Upper lobe of left lung (tissue), 6 donors: ENCODE measurements around the gene AQP2. TPM values are rescaled to one million over a fixed set of nuclear protein-coding genes. Genes with fewer than 3 reads are reported as not detected.

Source experiments
- ATAC-seq, 2 donors: fragments of 200-7000 bp; cut with Tn5 transposase; one replicate each; pipeline ENCODE4 v1.9.1; 2022; ENCODE audit warnings: mild to moderate bottlenecking in 2 of 2, moderate library complexity in 2 of 2; ENCODE audit not compliant: low FRiP score in 2 of 2
- DNase-seq, 2 donors: peaks; one replicate each; pipeline ENCODE4 v3.0.0-alpha.2; 2019 to 2020
- H3K27ac ChIP-seq, 4 donors: fragments of 200-600 bp; sonication (generic); one replicate each; pipeline ENCODE4 v1.5.1; 2016 to 2019
- H3K27me3 ChIP-seq, 4 donors: fragments of 200-600 bp; sonication (generic); one replicate each; pipeline ENCODE4 v1.5.1; 2017 to 2019
- H3K36me3 ChIP-seq, 4 donors: fragments of 200-600 bp; sonication (generic); one replicate each; pipeline ENCODE4 v1.5.1; 2016 to 2019
- H3K4me1 ChIP-seq, 4 donors: fragments of 200-600 bp; sonication (generic); one replicate each; pipeline ENCODE4 v1.5.1; 2018 to 2019
- H3K4me3 ChIP-seq, 4 donors: fragments of 200-600 bp; sonication (generic); one replicate each; pipeline ENCODE4 v1.5.1; 2017 to 2019; ENCODE audit warnings: mild to moderate bottlenecking in 2 of 4, moderate library complexity in 1 of 4
- H3K9me3 ChIP-seq, 4 donors: fragments of 200-600 bp; sonication (generic); one replicate each; pipeline ENCODE4 v1.5.1; 2018 to 2019
- EP300 ChIP-seq, 4 donors: sonication (generic); formaldehyde crosslinking; IDR thresholded peaks; one replicate each; pipeline ENCODE4 v1.5.1; 2017; ENCODE audit warnings: antibody characterized with exemption in 4 of 4, control low read depth in 2 of 4
- POLR2A ChIP-seq, 4 donors: fragments of 450-650 bp; IDR thresholded peaks; one replicate each; pipeline ENCODE4 v1.5.1; 2016 to 2017; ENCODE audit warnings: antibody characterized with exemption in 4 of 4, mild to moderate bottlenecking in 2 of 4
- POLR2AphosphoS5 ChIP-seq, 2 donors: sonication (generic); formaldehyde crosslinking; IDR thresholded peaks; one replicate each; pipeline ENCODE4 v1.5.1; 2017; ENCODE audit warnings: antibody characterized with exemption in 2 of 2
- WGBS, 2 donors: methylation state at CpG; one replicate each; pipeline ENCODE4 v1.1.5; 2017 to 2018; 5-methylcytosine and 5-hydroxymethylcytosine counted together
- total RNA-seq, 6 donors: library from RNA; depleted of rRNA in 4 of 6; stranded (reverse); fragments of >200 nt in 4 of 6; gene quantifications; one replicate each; pipeline versions ENCODE4 v1.1.0 to v1.2.1, GENCODE V29; 2016 to 2021
- TF ChIP-seq, protein P1 (sequence below), 6 experiments: fragments of 450-650 bp in 4 of 6; fragments of 200-600 bp in 2 of 6; sonication (generic) in 2 of 6; IDR thresholded peaks; one replicate each; pipeline ENCODE4 v1.5.1; 2016 to 2019; ENCODE audit warnings: antibody characterized with exemption in 6 of 6
- donor health status: DM: no; HTN: no; CAD: no; lungs with moderate emphysema.
- donor health status: DM: no; HTN: yes; CAD: no; lungs with severe emphysema.

Gene AQP2
- total RNA-seq, 6 donors from 2014 or later: 0.15 TPM; not detected in 5

GRCh38 chr12:49956663-49957569 lies 6.4 kb downstream of the AQP2 start:
- ATAC-seq (no peak), DNase-seq (no peak)
- Histone ChIP-seq H3K9me3 (no peaks in the 10 kb centered on the region), H3K27ac (no peak overlapping the region), H3K4me3 (no peak overlapping the region), H3K36me3 (no peaks in the 10 kb centered on the region), H3K4me1 (peaks cover 27 to 60% (median 42%) of the 10 kb centered on the region in 4 donors), H3K27me3 (peaks cover 0 to 24% (median 9%) of the 10 kb centered on the region in 4 donors)
- 85 to 94% methylated on average over 6 of the region's 6 CpGs for whole genome bisulfite sequencing, 2 donors
- TF ChIP-seq POLR2A (IDR thresholded peaks at IDR 0.05): no peak
- TF ChIP-seq, protein P1, sequence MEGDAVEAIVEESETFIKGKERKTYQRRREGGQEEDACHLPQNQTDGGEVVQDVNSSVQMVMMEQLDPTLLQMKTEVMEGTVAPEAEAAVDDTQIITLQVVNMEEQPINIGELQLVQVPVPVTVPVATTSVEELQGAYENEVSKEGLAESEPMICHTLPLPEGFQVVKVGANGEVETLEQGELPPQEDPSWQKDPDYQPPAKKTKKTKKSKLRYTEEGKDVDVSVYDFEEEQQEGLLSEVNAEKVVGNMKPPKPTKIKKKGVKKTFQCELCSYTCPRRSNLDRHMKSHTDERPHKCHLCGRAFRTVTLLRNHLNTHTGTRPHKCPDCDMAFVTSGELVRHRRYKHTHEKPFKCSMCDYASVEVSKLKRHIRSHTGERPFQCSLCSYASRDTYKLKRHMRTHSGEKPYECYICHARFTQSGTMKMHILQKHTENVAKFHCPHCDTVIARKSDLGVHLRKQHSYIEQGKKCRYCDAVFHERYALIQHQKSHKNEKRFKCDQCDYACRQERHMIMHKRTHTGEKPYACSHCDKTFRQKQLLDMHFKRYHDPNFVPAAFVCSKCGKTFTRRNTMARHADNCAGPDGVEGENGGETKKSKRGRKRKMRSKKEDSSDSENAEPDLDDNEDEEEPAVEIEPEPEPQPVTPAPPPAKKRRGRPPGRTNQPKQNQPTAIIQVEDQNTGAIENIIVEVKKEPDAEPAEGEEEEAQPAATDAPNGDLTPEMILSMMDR (IDR thresholded peaks at IDR 0.05): no peak
- TF ChIP-seq POLR2AphosphoS5 (IDR thresholded peaks at IDR 0.05): no peak
- TF ChIP-seq EP300 (IDR thresholded peaks at IDR 0.05): no peak

- Histone ChIP-seq H3K27ac (no peak overlapping the region), H3K4me1 (peaks cover 29 to 63% (median 40%) of the 10 kb centered on the region in 4 donors), H3K4me3 (no peak overlapping the region), H3K36me3 (no peaks in the 10 kb centered on the region), H3K9me3 (no peaks in the 10 kb centered on the region), H3K27me3 (peaks cover 0 to 28% (median 10%) of the 10 kb centered on the region in 4 donors)
- no peak for TF ChIP-seq EP300 (IDR thresholded peaks at IDR 0.05)
- no peak for TF ChIP-seq POLR2AphosphoS5 (IDR thresholded peaks at IDR 0.05)
- TF ChIP-seq POLR2A (IDR thresholded peaks at IDR 0.05): no peak
- TF ChIP-seq, protein P1 (IDR thresholded peaks at IDR 0.05): no peak
- no peak for ATAC-seq
- DNase-seq: no peak
Measured at GRCh38 chr12:49957570-49957967, 7.0 kb downstream of the AQP2 start.

- no peaks in the 10 kb centered on the region for H3K9me3 ChIP-seq
- 15 to 31% methylated on average over 11 of the region's 11 CpGs for WGBS, 2 donors
- ATAC-seq: peak; percentile 14 to 84
- H3K4me1 ChIP-seq: peaks cover 27 to 53% (median 39%) of the 10 kb centered on the region in 4 donors
- H3K4me3 ChIP-seq: no peak overlapping the region
- H3K27me3 ChIP-seq: peaks cover 0 to 33% (median 10%) of the 10 kb centered on the region in 4 donors
- peak in 1 of 2 donors; percentile 30 for TF ChIP-seq POLR2AphosphoS5 (IDR thresholded peaks at IDR 0.05)
- peak in 1 of 4 donors; percentile 27 for TF ChIP-seq POLR2A (IDR thresholded peaks at IDR 0.05)
- no peak for TF ChIP-seq EP300 (IDR thresholded peaks at IDR 0.05)
- TF ChIP-seq, protein P1 (IDR thresholded peaks at IDR 0.05): no peak
- peak overlapping the region in 3 of 4 donors; percentile 35 to 42 (median 37) for H3K27ac ChIP-seq
- no peaks in the 10 kb centered on the region for H3K36me3 ChIP-seq
- DNase-seq: peak in 1 of 2 donors; percentile 83
Measured at GRCh38 chr12:49959685-49960473, 9.3 kb downstream of the AQP2 start.

GRCh38 chr12:49960474-49961110 lies 10.1 kb downstream of the AQP2 start:
- H3K27ac ChIP-seq: peak overlapping the region in 1 of 4 donors; percentile 38
- peak overlapping the region in 1 of 4 donors; percentile 34 for H3K4me3 ChIP-seq
- DNase-seq (no peak), ATAC-seq (no peak)
- H3K36me3 ChIP-seq: no peaks in the 10 kb centered on the region
- H3K27me3 ChIP-seq: peaks cover 0 to 28% (median 7%) of the 10 kb centered on the region in 4 donors
- 39 to 53% methylated on average over 13 of the region's 13 CpGs for WGBS, 2 donors
- H3K4me1 ChIP-seq: peaks cover 20 to 47% (median 36%) of the 10 kb centered on the region in 4 donors
- no peaks in the 10 kb centered on the region for H3K9me3 ChIP-seq
- TF ChIP-seq POLR2A (IDR thresholded peaks at IDR 0.05) (no peak), POLR2AphosphoS5 (IDR thresholded peaks at IDR 0.05) (no peak), EP300 (IDR thresholded peaks at IDR 0.05) (no peak)
- TF ChIP-seq, protein P1 (IDR thresholded peaks at IDR 0.05): no peak
